ENCODE results near the gene DNM1L. TPM values are rescaled to one million over a fixed set of nuclear protein-coding genes. Genes with fewer than 3 reads are reported as not detected.

Gene DNM1L
- total RNA-seq, 1 donor from 2014 or later: 82.1 TPM

DNA sequence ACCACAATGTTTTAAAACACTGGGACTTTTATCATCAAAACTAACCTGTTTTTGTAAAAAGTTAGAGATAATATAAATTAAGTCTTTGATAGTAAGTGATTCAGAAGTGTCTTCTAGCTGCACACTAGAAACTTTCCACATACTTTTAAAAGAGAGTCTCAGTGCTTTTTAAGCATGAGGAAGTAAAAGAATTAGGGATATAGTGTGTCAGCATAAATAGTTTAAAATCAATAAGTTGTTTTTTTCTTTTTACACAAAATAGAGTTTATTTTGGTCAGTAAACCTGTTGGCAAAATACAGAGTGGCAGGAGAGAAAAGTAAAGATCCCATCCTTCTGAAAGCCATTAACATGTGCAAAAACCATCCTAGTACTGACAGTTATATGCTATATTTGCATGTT, 1.7 kb downstream of the DNM1L start:
- H3K4me3 Mint-ChIP-seq (ENCODE audit: unreplicated experiment): no peak overlapping the region
- H3K9me3 Mint-ChIP-seq (ENCODE audit: unreplicated experiment): no peaks in the 10 kb centered on the region
- DNase-seq (ENCODE audit: low spot score): no peak
- H3K36me3 Mint-ChIP-seq (ENCODE audit: low read depth, unreplicated experiment): peaks cover 7% of the 10 kb centered on the region
- H3K27me3 Mint-ChIP-seq (ENCODE audit: unreplicated experiment): peaks cover 5% of the 10 kb centered on the region
- peaks cover 8% of the 10 kb centered on the region for H3K4me1 Mint-ChIP-seq (ENCODE audit: unreplicated experiment)
- no peak overlapping the region for H3K27ac Mint-ChIP-seq (ENCODE audit: unreplicated experiment)
- TF ChIP-seq, protein P1, sequence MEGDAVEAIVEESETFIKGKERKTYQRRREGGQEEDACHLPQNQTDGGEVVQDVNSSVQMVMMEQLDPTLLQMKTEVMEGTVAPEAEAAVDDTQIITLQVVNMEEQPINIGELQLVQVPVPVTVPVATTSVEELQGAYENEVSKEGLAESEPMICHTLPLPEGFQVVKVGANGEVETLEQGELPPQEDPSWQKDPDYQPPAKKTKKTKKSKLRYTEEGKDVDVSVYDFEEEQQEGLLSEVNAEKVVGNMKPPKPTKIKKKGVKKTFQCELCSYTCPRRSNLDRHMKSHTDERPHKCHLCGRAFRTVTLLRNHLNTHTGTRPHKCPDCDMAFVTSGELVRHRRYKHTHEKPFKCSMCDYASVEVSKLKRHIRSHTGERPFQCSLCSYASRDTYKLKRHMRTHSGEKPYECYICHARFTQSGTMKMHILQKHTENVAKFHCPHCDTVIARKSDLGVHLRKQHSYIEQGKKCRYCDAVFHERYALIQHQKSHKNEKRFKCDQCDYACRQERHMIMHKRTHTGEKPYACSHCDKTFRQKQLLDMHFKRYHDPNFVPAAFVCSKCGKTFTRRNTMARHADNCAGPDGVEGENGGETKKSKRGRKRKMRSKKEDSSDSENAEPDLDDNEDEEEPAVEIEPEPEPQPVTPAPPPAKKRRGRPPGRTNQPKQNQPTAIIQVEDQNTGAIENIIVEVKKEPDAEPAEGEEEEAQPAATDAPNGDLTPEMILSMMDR (IDR thresholded peaks at IDR 0.05; ENCODE audit: unreplicated experiment): no peak

DNA sequence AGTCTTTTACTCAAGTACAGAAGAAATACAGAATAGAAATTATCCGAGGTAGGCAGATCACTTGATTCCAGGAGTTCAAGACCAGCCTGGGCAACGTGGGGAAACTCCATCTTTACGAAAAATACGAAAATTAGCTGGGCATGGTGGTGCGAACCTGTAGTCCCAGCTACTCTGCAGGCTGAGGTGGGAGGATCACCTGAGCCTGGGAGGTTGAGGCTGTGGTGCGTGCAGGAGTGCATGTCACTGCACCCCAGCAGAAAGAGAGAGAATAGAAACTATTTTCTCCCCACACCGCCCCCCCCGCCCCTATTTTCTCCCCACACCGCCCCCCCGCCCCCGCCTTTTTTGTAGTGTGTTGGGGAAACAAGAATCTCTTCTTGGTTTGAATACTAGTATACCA, 2.2 kb downstream of the DNM1L start:
- TF ChIP-seq, protein P1 (IDR thresholded peaks at IDR 0.05; ENCODE audit: unreplicated experiment): no peak
- Mint-ChIP-seq H3K4me1 (ENCODE audit: unreplicated experiment) (peaks cover 8% of the 10 kb centered on the region), H3K4me3 (ENCODE audit: unreplicated experiment) (no peak overlapping the region), H3K27ac (ENCODE audit: unreplicated experiment) (no peak overlapping the region), H3K9me3 (ENCODE audit: unreplicated experiment) (no peaks in the 10 kb centered on the region), H3K27me3 (ENCODE audit: unreplicated experiment) (peaks cover 5% of the 10 kb centered on the region), H3K36me3 (ENCODE audit: low read depth, unreplicated experiment) (peaks cover 7% of the 10 kb centered on the region)
- no peak for DNase-seq (ENCODE audit: low spot score)

DNA sequence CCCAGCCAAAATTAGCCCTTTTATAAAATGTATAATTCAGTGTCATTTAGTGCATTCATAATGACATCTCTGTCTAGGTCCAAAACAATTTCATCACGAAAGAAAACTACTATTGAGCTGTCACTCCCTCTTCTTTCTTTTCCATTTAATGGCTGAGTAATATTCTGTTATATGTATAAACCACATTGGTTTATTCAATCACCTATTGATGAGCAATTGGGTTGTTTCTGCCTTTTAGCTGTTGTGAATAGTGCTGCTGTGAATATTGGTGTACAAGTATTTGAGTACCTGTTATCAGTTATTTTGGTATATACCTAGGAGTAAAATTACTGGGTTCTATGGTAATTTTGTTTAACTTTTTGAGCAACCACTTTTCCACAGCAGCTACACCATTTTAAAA, 7.2 kb downstream of the DNM1L start:
- Mint-ChIP-seq H3K36me3 (ENCODE audit: low read depth, unreplicated experiment) (peaks cover 3% of the 10 kb centered on the region), H3K4me1 (ENCODE audit: unreplicated experiment) (no peaks in the 10 kb centered on the region), H3K4me3 (ENCODE audit: unreplicated experiment) (no peak overlapping the region), H3K27me3 (ENCODE audit: unreplicated experiment) (peaks cover 3% of the 10 kb centered on the region), H3K27ac (ENCODE audit: unreplicated experiment) (no peak overlapping the region), H3K9me3 (ENCODE audit: unreplicated experiment) (no peaks in the 10 kb centered on the region)
- no peak for DNase-seq (ENCODE audit: low spot score)
- TF ChIP-seq, protein P1 (IDR thresholded peaks at IDR 0.05; ENCODE audit: unreplicated experiment): no peak

DNA sequence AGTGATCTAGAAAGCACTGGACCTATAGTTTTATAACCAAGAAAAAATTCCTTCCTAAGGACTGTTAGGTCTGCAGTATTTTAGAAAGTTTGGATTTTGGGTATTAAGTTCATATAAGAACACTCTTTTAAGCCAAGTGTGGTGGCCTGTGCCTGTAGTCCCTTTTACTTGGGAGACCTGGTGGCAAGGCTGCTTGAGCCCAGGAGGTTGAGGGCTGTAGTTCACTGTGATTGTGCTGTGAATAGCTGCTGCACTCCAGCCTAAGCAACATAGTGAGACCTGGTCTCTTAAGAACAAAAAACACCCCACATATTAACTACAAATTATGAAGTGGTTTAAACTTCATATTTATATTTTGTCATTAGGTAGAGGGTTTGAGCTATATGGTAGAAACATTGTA, 9.7 kb downstream of the DNM1L start:
- Mint-ChIP-seq H3K4me3 (ENCODE audit: unreplicated experiment) (no peak overlapping the region), H3K27me3 (ENCODE audit: unreplicated experiment) (peaks cover 3% of the 10 kb centered on the region), H3K4me1 (ENCODE audit: unreplicated experiment) (no peaks in the 10 kb centered on the region), H3K36me3 (ENCODE audit: low read depth, unreplicated experiment) (peaks cover 3% of the 10 kb centered on the region), H3K27ac (ENCODE audit: unreplicated experiment) (peak overlapping the region; percentile 34), H3K9me3 (ENCODE audit: unreplicated experiment) (no peaks in the 10 kb centered on the region)
- TF ChIP-seq, protein P1 (IDR thresholded peaks at IDR 0.05; ENCODE audit: unreplicated experiment): no peak
- no peak for DNase-seq (ENCODE audit: low spot score)

DNA sequence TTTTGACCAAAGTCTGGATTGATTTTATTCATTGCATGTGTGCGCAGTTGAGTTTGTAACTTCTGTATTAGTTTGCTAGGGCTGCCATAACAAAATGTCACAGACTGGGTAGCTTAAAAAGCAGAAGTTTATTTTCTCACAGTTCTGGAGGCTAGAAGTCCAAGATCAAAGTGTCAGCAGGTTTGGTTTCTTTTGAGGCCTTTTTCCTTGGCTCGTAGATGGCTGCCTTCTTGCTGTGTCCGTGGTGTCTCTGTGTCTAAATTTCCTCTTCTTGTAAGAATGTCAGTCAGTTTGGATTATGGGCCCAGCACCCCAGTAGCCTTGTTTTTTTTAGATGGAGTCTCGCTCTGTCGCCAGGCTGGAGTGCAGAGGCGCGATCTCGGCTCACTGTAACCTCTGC, 11.8 kb downstream of the DNM1L start:
- TF ChIP-seq, protein P1 (IDR thresholded peaks at IDR 0.05; ENCODE audit: unreplicated experiment): no peak
- Mint-ChIP-seq H3K27me3 (ENCODE audit: unreplicated experiment) (peaks cover 3% of the 10 kb centered on the region), H3K4me1 (ENCODE audit: unreplicated experiment) (no peaks in the 10 kb centered on the region), H3K36me3 (ENCODE audit: low read depth, unreplicated experiment) (peaks cover 15% of the 10 kb centered on the region), H3K9me3 (ENCODE audit: unreplicated experiment) (peaks cover 5% of the 10 kb centered on the region), H3K27ac (ENCODE audit: unreplicated experiment) (no peak overlapping the region), H3K4me3 (ENCODE audit: unreplicated experiment) (no peak overlapping the region)
- DNase-seq (ENCODE audit: low spot score): no peak
